ENCODE measurements around the gene EEF1AKMT1.

- TF ChIP-seq CTCF (IDR thresholded peaks at IDR 0.05), result no peak
- no peak for TF ChIP-seq EP300 (IDR thresholded peaks at IDR 0.05)
- no peak for TF ChIP-seq POLR2A (IDR thresholded peaks at IDR 0.05)
- no peak for TF ChIP-seq POLR2AphosphoS5 (IDR thresholded peaks at IDR 0.05)
Observed at GRCh38 chr13:20714161-20714560, 59.6 kb downstream of the EEF1AKMT1 start.

Data from suprapubic skin (tissue), 4 donors.